Skeletal muscle satellite cell (primary cell): Measurements from ENCODE around the gene LINGO1.

Experiments used
- H3K27me3 ChIP-seq: 2 replicates; pipeline ENCODE4 v1.7.0; 2013; ENCODE audit warnings: low read length; ENCODE audit not compliant: control insufficient read depth, insufficient read depth
- H3K36me3 ChIP-seq: 2 replicates; pipeline ENCODE4 v1.7.0; 2013; ENCODE audit warnings: mild to moderate bottlenecking, control low read depth, low read length; ENCODE audit not compliant: insufficient read depth
- H3K4me1 ChIP-seq: 2 replicates; pipeline ENCODE4 v1.7.0; 2013; ENCODE audit warnings: low read length; ENCODE audit not compliant: control insufficient read depth, insufficient read depth
- H3K4me2 ChIP-seq: 2 replicates; pipeline ENCODE4 v1.7.0; 2013; ENCODE audit warnings: mild to moderate bottlenecking, low read length
- H3K4me3 ChIP-seq: 2 replicates; pipeline ENCODE4 v1.7.0; 2013; ENCODE audit warnings: low read length
- H3K9ac ChIP-seq: 2 replicates; pipeline ENCODE4 v1.7.0; 2013; ENCODE audit warnings: mild to moderate bottlenecking, low read depth, low read length, moderate library complexity
- H3K9me3 ChIP-seq: replicated peaks from 2 replicates; pipeline ENCODE4 v1.7.0; 2013; ENCODE audit warnings: mild to moderate bottlenecking, control low read depth, low read length

Gene LINGO1

GRCh38 chr15:77640615-77641014 is 7.9 kb upstream of the LINGO1 start:
- Histone ChIP-seq H3K27me3 (peaks cover 75% of the 10 kb centered on the region), H3K36me3 (no peaks in the 10 kb centered on the region), H3K4me3 (no peak overlapping the region), H3K4me2 (no peak overlapping the region), H3K9ac (no peak overlapping the region), H3K9me3 (no peaks in the 10 kb centered on the region), H3K4me1 (no peaks in the 10 kb centered on the region)

- peaks cover 79% of the 10 kb centered on the region for H3K27me3 ChIP-seq
- H3K9me3 ChIP-seq: no peaks in the 10 kb centered on the region
- no peak overlapping the region for H3K9ac ChIP-seq
Measured at GRCh38 chr15:77639431-77639830, 6.7 kb upstream of the LINGO1 start.

GRCh38 chr15:77637851-77638692 is 5.4 kb upstream of the LINGO1 start:
- Histone ChIP-seq H3K4me1 (peaks cover 3% of the 10 kb centered on the region), H3K4me3 (no peak overlapping the region), H3K36me3 (no peaks in the 10 kb centered on the region), H3K4me2 (no peak overlapping the region), H3K27me3 (peaks cover 74% of the 10 kb centered on the region), H3K9me3 (no peaks in the 10 kb centered on the region), H3K9ac (no peak overlapping the region)

More at GRCh38 chr15:77639431-77639830, 6.7 kb upstream of the LINGO1 start:
- Histone ChIP-seq H3K4me1 (no peaks in the 10 kb centered on the region), H3K4me2 (no peak overlapping the region), H3K4me3 (no peak overlapping the region), H3K36me3 (no peaks in the 10 kb centered on the region)

GRCh38 chr15:77636209-77636608 is 3.5 kb upstream of the LINGO1 start:
- peaks cover 4% of the 10 kb centered on the region for H3K4me1 ChIP-seq
- H3K36me3 ChIP-seq: no peaks in the 10 kb centered on the region
- H3K27me3 ChIP-seq: peaks cover 78% of the 10 kb centered on the region
- no peak overlapping the region for H3K9ac ChIP-seq
- no peak overlapping the region for H3K4me3 ChIP-seq
- H3K9me3 ChIP-seq: no peaks in the 10 kb centered on the region
- H3K4me2 ChIP-seq: no peak overlapping the region

- Histone ChIP-seq H3K4me1 (peaks cover 4% of the 10 kb centered on the region), H3K4me2 (no peak overlapping the region), H3K4me3 (no peak overlapping the region), H3K36me3 (no peaks in the 10 kb centered on the region), H3K9me3 (no peaks in the 10 kb centered on the region), H3K9ac (no peak overlapping the region), H3K27me3 (peaks cover 78% of the 10 kb centered on the region)
Measured at GRCh38 chr15:77634266-77634962, 1.7 kb upstream of the LINGO1 start.

- Histone ChIP-seq H3K4me1 (peaks cover 4% of the 10 kb centered on the region), H3K27me3 (peaks cover 78% of the 10 kb centered on the region), H3K9ac (no peak overlapping the region)
Measured at GRCh38 chr15:77633913-77634265, 1.2 kb upstream of the LINGO1 start.

GRCh38 chr15:77633134-77633912 is 611 bp upstream of the LINGO1 start:
- no peaks in the 10 kb centered on the region for H3K9me3 ChIP-seq
- peak overlapping the region; percentile 93 for H3K4me2 ChIP-seq
- H3K4me1 ChIP-seq: peaks cover 4% of the 10 kb centered on the region
- H3K9ac ChIP-seq: no peak overlapping the region
- H3K36me3 ChIP-seq: no peaks in the 10 kb centered on the region
- H3K27me3 ChIP-seq: peaks cover 77% of the 10 kb centered on the region
- H3K4me3 ChIP-seq: peak overlapping the region; percentile 66

More at GRCh38 chr15:77633913-77634265, 1.2 kb upstream of the LINGO1 start:
- Histone ChIP-seq H3K4me3 (no peak overlapping the region), H3K36me3 (no peaks in the 10 kb centered on the region), H3K9me3 (no peaks in the 10 kb centered on the region), H3K4me2 (peak overlapping the region; percentile 93)

- H3K9me3 ChIP-seq: no peaks in the 10 kb centered on the region
- H3K36me3 ChIP-seq: no peaks in the 10 kb centered on the region
- H3K4me1 ChIP-seq: peaks cover 4% of the 10 kb centered on the region
- H3K27me3 ChIP-seq: peaks cover 76% of the 10 kb centered on the region
- peak overlapping the region; percentile 42 for H3K4me2 ChIP-seq
- no peak overlapping the region for H3K4me3 ChIP-seq
- H3K9ac ChIP-seq: no peak overlapping the region
Measured at GRCh38 chr15:77631745-77632533, 773 bp downstream of the LINGO1 start.

- Histone ChIP-seq H3K4me3 (no peak overlapping the region), H3K9me3 (no peaks in the 10 kb centered on the region), H3K4me1 (peaks cover 4% of the 10 kb centered on the region), H3K4me2 (no peak overlapping the region), H3K27me3 (peaks cover 74% of the 10 kb centered on the region), H3K36me3 (no peaks in the 10 kb centered on the region), H3K9ac (no peak overlapping the region)
Measured at GRCh38 chr15:77630956-77631744, 1.6 kb downstream of the LINGO1 start.

GRCh38 chr15:77630056-77630455 is 2.7 kb downstream of the LINGO1 start:
- H3K4me2 ChIP-seq: no peak overlapping the region
- peaks cover 63% of the 10 kb centered on the region for H3K27me3 ChIP-seq
- no peak overlapping the region for H3K9ac ChIP-seq
- no peaks in the 10 kb centered on the region for H3K9me3 ChIP-seq
- no peak overlapping the region for H3K4me3 ChIP-seq
- no peaks in the 10 kb centered on the region for H3K36me3 ChIP-seq
- peaks cover 4% of the 10 kb centered on the region for H3K4me1 ChIP-seq
